GM19324 (cell line): ENCODE measurements around the gene TMEM88.
A peak's percentile ranks its signal among the peaks of the same experiment; 100 is the strongest.

Experiments used
- ATAC-seq: cut with Tn5 transposase; IDR thresholded peaks from one replicate; pipeline ENCODE4 v1.9.1; 2021; ENCODE audit warnings: mild to moderate bottlenecking, moderate library complexity; ENCODE audit not compliant: unreplicated experiment, low FRiP score

TMEM88 gene

GRCh38 chr17:7832431-7832830 is 22.4 kb upstream of the TMEM88 start:
- ATAC-seq: no peak

- ATAC-seq: no peak
These were observed 21.7 kb upstream of the TMEM88 start for GRCh38 chr17:7833011-7833794.

- peak; percentile 37 for ATAC-seq
These were observed 20.9 kb upstream of the TMEM88 start, which contains the start of gene KDM6B for GRCh38 chr17:7833795-7834541. Gene KDM6B, plus strand, starts transcription at chr17:7834217. Its CDS starts 11,338 bp downstream, at chr17:7845555.

GRCh38 chr17:7834542-7834956 is 20.3 kb upstream of the TMEM88 start:
- peak; percentile 0 for ATAC-seq

- ATAC-seq: peak; percentile 60
These were observed 19.7 kb upstream of the TMEM88 start for GRCh38 chr17:7834957-7835813.

- no peak for ATAC-seq
These were observed 18.9 kb upstream of the TMEM88 start for GRCh38 chr17:7835814-7836595.

GRCh38 chr17:7836596-7837407 is 18.1 kb upstream of the TMEM88 start:
- no peak for ATAC-seq

- ATAC-seq: no peak
These were observed 17.3 kb upstream of the TMEM88 start for GRCh38 chr17:7837408-7838088.

- ATAC-seq: no peak
These were observed 16.5 kb upstream of the TMEM88 start for GRCh38 chr17:7838090-7839075.

GRCh38 chr17:7839190-7839875 is 15.5 kb upstream of the TMEM88 start:
- no peak for ATAC-seq

- no peak for ATAC-seq
These were observed 15.0 kb upstream of the TMEM88 start for GRCh38 chr17:7839876-7840261.

GRCh38 chr17:7840441-7840840 is 14.4 kb upstream of the TMEM88 start:
- no peak for ATAC-seq

GRCh38 chr17:7840875-7841274 is 14.0 kb upstream of the TMEM88 start:
- no peak for ATAC-seq

GRCh38 chr17:7841396-7841914 is 13.4 kb upstream of the TMEM88 start:
- ATAC-seq: no peak

GRCh38 chr17:7841915-7842379 is 12.9 kb upstream of the TMEM88 start:
- peak; percentile 26 for ATAC-seq

- ATAC-seq: peak; percentile 27
These were observed 12.2 kb upstream of the TMEM88 start for GRCh38 chr17:7842380-7843256.
